GM04503 (cell line): ENCODE measurements around the gene VPS36.
"Not testable (repeated sequence)": the region's sequence is repeated elsewhere in the genome, so short reads cannot be mapped to it uniquely, and the experiment has no call there.

Source experiments
- DNase-seq: peaks from one replicate; pipeline ENCODE4 v3.0.0-alpha.2; 2012; ENCODE audit warnings: low read depth

Gene VPS36, protein sequence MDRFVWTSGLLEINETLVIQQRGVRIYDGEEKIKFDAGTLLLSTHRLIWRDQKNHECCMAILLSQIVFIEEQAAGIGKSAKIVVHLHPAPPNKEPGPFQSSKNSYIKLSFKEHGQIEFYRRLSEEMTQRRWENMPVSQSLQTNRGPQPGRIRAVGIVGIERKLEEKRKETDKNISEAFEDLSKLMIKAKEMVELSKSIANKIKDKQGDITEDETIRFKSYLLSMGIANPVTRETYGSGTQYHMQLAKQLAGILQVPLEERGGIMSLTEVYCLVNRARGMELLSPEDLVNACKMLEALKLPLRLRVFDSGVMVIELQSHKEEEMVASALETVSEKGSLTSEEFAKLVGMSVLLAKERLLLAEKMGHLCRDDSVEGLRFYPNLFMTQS

DNA sequence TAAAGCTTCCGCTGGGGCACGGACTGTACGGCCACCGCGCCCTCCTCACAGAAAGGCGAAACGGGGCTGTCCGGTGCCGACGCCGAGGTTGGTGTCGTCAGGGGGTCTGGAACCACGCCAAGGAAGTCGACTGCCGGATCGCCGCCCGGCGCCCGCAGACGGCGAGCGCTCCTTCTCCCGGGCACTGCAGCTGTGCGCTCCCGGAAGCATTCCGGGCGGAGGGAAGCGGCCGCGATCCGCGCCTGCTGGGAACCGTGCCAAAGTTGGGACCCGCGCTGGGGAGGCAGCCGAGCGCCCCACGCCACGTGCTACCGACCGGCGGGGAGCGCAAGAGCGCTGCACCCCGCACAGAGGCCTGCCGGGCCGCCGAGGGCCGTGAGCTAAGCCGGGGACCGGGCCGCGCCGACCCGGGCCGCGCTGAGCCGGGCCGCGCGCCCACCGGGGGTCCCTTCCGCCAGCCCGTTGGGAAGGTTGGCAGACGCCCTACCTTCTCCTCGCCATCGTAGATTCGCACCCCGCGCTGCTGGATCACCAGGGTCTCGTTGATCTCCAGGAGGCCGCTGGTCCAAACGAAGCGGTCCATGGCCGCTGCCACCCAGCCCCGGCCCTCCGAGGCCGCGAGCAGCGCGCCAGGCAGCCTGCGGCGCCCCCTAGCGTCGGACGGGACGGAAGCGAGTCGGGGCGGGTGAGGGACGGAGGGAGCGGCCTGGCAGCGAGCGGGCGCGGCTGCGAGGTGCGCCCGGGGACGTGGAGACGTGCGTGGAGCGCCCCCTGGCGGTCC, at the start of gene VPS36:
VPS36 (minus strand) TSS at position 623 of the 781 bp plus-strand sequence; CDS start at position 583, 40 bp downstream.
- peak; percentile 60 for DNase-seq

GRCh38 chr13:52497979-52498378, 47.5 kb upstream of the VPS36 start:
- DNase-seq, result not testable (repeated sequence)

DNA sequence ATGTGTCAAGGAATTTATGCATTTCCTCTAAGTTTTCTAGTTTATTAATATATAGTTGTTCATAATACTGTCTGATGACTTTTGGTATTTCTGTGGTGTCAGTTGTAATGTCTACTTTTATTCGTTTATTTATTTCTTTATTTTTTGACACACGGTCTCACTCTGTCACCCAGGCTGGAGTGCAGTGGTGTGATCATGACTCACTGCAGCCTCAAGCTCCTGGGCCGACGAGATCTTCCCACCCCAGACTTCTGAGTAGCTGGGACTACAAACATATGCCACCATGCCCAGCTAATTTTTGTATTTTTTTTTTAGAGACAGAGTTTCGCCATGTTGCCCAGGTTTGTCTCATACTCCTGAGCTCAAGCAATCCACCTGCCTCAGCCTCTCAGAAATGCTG, 43.8 kb upstream of the VPS36 start:
- DNase-seq, result not testable (repeated sequence)

DNA sequence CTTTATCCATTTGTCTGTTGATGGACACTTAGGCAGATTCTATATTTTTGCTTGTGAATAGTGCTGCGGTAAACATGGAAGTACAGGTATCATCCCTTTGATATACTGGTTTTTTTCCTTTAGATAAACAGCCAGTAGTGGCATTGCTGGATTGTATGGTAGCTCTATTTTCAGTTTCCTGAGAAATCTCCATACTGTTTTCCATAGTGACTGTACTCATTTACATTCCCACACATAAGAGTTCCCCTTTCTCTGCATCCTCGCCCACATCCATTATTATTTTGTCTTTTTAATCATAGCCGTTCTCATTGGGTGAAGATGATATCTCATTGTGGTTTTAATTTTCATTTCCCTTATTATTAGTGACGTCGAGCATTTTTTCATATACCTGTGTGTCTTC, 40.6 kb upstream of the VPS36 start:
- not testable (repeated sequence) for DNase-seq

- DNase-seq, result not testable (repeated sequence)
Observed at GRCh38 chr13:52488763-52489162, 38.3 kb upstream of the VPS36 start.

DNA sequence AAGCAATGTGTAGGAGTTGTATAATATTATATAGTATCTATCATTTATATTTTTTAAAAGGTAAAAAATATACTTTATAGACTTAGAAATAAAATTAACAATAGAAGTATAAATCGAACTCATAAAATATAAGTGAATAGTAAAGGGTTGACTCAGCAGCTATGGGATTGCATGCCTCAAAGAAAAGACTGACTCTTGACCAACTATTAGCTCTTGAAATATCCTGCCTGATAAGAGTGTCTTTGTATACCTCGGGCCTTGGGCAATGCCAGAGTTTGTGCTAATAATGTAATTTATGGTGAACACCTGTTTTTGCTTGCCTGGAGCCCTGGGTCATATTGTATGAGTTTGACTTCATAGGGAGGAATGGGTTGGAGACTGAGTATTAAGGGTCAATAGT, 36.6 kb upstream of the VPS36 start:
- not testable (repeated sequence) for DNase-seq

DNA sequence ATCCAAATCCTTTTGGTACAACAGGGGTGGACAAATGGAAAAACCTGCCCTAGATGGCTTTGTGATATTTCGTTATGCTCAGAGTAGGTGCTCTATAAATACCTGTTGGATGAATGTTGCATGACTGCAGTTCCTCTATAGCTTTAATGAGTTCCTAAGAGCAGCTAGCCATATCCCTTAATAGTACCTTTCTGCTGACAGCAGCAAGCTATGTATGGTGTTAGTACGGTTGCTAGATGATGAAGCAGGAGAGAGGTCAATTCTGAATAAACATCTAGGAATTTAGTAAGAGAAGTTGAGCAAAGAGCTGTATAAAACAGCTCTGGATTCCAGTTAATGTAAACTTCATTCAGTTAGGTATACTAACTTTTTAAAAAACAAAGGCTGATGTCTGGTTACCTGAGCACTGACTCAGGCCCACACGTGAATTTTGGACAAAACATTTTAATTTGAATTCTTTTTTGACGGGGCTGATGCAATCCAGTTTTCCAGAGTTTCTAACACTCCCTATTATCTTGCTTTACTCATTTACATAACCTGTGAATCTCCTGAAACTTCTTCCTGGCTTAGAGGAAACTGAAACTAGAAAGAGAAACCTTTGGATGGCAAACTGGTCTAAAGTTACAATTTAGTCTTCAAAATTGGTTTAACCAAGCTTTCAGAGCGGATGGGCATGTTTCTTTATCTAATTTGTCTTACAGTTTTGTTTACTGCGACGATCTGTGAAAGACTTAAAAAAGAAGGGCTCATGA, 30.4 kb upstream of the VPS36 start:
- DNase-seq, result not testable (repeated sequence)

GRCh38 chr13:52468487-52468886, 18.1 kb upstream of the VPS36 start:
- DNase-seq, result not testable (repeated sequence)

- no peak for DNase-seq
Observed at GRCh38 chr13:52463526-52463925, 13.1 kb upstream of the VPS36 start.

DNA sequence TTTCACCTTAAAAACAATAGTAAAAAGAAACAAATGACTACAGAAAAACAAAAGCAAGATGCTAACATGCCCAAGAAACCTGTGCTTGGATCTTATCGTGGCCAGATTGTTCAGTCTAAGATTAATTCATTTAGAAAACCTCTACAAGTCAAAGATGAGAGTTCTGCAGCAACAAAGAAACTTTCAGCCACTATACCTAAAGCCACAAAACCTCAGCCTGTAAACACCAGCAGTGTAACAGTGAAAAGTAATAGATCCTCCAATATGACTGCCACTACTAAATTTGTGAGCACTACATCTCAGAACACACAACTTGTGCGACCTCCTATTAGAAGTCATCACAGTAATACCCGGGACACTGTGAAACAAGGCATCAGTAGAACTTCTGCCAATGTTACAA, 10.8 kb upstream of the VPS36 start:
- no peak for DNase-seq

- DNase-seq, result no peak
Observed at GRCh38 chr13:52459668-52460067, 9.2 kb upstream of the VPS36 start.

- DNase-seq, result no peak
Observed at GRCh38 chr13:52455677-52456041, 5.2 kb upstream of the VPS36 start.

- DNase-seq, result peak; percentile 63
Observed at GRCh38 chr13:52454820-52455676, 4.6 kb upstream of the VPS36 start, which contains the start of gene CKAP2. CKAP2 (plus strand) TSS chr13:52455478; CDS start chr13:52455557, 79 bp downstream.

DNA sequence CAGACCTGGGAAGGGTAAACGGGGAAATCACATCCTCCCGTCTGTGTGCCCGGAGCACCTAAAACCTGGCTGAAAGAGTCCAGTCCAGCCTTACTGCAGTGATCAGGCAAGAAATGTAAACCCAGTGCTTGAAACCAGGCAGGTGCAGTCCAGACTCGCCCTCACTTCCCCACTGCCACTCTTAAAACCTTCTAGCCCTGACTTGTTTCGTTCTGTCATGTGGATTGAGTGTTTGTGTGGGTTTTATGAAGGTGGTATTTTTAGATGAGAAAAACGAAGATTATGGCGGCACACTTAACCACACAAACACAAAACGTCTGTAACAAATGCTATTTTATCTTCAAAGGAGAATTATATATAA, 4.0 kb upstream of the VPS36 start:
- DNase-seq, result no peak

GRCh38 chr13:52452470-52452869, 2.0 kb upstream of the VPS36 start:
- DNase-seq, result no peak

DNA sequence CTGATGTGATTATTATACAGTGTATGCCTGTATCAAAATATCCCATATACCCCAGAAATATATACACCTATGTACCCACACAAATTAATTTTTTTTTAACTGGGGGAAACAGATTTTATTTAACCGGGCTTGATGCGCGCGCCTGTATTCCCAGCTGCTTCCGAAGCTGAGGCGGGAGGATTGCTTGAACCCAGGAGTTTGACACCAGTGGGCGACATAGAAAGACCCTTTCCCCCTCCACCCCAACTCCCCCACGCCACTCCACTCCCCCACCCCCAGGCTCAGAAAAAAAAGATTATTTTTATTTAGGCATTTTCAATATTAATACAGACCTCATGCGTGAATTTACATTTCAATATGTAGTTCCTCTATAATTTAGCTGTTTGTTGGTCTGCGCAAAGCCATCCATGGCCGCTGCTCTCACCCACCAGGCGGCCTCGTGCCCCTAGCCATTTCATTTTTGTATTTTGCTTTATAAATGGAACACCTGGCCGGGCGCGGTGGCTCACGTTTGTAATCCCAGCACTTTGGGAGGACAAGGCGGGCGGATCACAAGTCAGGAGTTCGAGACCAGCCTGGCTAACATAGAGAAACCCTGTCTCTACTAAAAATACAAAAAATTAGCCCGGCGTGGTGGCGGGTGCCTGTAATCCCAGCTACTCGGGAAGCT, 836 bp upstream of the VPS36 start:
- no peak for DNase-seq

- DNase-seq, result no peak
Observed at GRCh38 chr13:52450793-52451116, 321 bp upstream of the VPS36 start.

- no peak for DNase-seq
Observed at GRCh38 chr13:52449331-52450011, 963 bp downstream of the VPS36 start.

GRCh38 chr13:52447815-52448552, 2.5 kb downstream of the VPS36 start:
- DNase-seq, result no peak

DNA sequence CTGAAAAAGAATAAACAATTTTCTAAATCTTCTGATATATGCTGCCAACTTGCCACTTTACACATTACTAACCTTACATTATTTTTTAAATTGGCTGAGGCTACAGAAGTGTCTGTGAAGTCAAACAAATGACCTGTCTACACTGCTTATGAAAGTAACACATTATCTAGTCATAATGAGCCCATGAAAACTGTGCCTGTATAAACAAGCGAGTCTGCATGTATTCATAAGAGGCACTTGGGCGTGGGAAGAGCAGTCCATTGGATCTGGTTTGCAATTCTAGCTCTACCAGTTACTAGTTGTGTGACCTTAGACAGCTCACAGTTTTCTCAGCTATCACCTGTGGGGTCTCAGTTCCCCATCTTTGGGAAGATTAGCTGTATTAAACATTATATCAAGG, 3.1 kb downstream of the VPS36 start:
- no peak for DNase-seq
